Mucosa of rectum (tissue), 2 donors: ENCODE results near the gene IL1RAPL2.

ENCODE experiments used
- H3K27ac ChIP-seq, 2 donors: one replicate each; pipeline ENCODE4 v1.7.0; 2013; ENCODE audit warnings: inconsistent platforms in 2 of 2, low read depth in 2 of 2, low read length in 2 of 2
- H3K27me3 ChIP-seq, 2 donors: one replicate each; pipeline ENCODE4 v1.7.0; 2013; ENCODE audit warnings: low read length in 2 of 2; ENCODE audit not compliant: control insufficient read depth in 2 of 2, insufficient read depth in 2 of 2
- H3K36me3 ChIP-seq, 2 donors: one replicate each; pipeline ENCODE4 v1.7.0; 2013; ENCODE audit warnings: low read length in 2 of 2; ENCODE audit not compliant: control insufficient read depth in 2 of 2, insufficient read depth in 2 of 2
- H3K4me1 ChIP-seq, 2 donors: one replicate each; pipeline ENCODE4 v1.7.0; 2013; ENCODE audit warnings: low read length in 2 of 2, mild to moderate bottlenecking in 1 of 2; ENCODE audit not compliant: control insufficient read depth in 2 of 2, insufficient read depth in 2 of 2
- H3K4me3 ChIP-seq, 2 donors: one replicate each; pipeline ENCODE4 v1.7.0; 2013; ENCODE audit warnings: low read length in 2 of 2
- H3K9ac ChIP-seq, 2 donors: one replicate each; pipeline ENCODE4 v1.7.0; 2013; ENCODE audit warnings: low read length in 2 of 2, low read depth in 1 of 2, mild to moderate bottlenecking in 1 of 2
- H3K9me3 ChIP-seq, 2 donors: one replicate each; pipeline ENCODE4 v1.7.0; 2013; ENCODE audit warnings: low read length in 2 of 2; ENCODE audit not compliant: control insufficient read depth in 2 of 2
- donor health status: healthy.
- donor health status: Normal muscosa, but diverticular disease.

IL1RAPL2 gene

GRCh38 chrX:104712515-104712914 is 146.5 kb downstream of the IL1RAPL2 start:
- no peak overlapping the region for H3K27ac ChIP-seq
- no peaks in the 10 kb centered on the region for H3K4me1 ChIP-seq
- no peak overlapping the region for H3K4me3 ChIP-seq
- H3K9me3 ChIP-seq, result no peaks in the 10 kb centered on the region
- no peaks in the 10 kb centered on the region for H3K27me3 ChIP-seq
- H3K9ac ChIP-seq, result no peak overlapping the region
- no peaks in the 10 kb centered on the region for H3K36me3 ChIP-seq

DNA sequence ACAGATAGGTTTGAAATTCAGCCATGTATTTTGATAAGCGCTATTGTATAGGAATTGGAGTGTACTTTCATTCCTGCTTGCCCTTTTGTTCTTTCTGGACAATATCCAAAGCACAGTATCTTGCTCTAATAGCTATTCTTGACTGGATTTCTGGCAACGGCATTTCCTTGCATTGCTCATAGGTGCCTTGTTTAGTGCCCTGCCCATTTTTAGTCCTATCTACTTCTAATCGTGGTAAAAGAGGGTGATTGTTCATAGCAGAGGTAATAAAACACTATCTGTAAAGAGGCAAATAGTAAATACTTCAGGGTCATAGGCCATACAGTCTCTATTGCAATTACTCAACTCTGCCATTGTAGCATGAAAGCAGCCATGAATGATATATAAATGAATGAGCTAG is 155.9 kb downstream of the IL1RAPL2 start:
- H3K36me3 ChIP-seq, result no peaks in the 10 kb centered on the region
- H3K4me1 ChIP-seq, result no peaks in the 10 kb centered on the region
- H3K27me3 ChIP-seq, result no peaks in the 10 kb centered on the region
- no peaks in the 10 kb centered on the region for H3K9me3 ChIP-seq
- no peak overlapping the region for H3K4me3 ChIP-seq
- no peak overlapping the region for H3K27ac ChIP-seq
- H3K9ac ChIP-seq, result no peak overlapping the region

GRCh38 chrX:104728456-104728855 is 162.5 kb downstream of the IL1RAPL2 start:
- no peaks in the 10 kb centered on the region for H3K36me3 ChIP-seq
- H3K9ac ChIP-seq, result no peak overlapping the region
- H3K27ac ChIP-seq, result no peak overlapping the region
- H3K4me1 ChIP-seq, result no peaks in the 10 kb centered on the region
- no peak overlapping the region for H3K4me3 ChIP-seq
- H3K27me3 ChIP-seq, result no peaks in the 10 kb centered on the region
- no peaks in the 10 kb centered on the region for H3K9me3 ChIP-seq

DNA sequence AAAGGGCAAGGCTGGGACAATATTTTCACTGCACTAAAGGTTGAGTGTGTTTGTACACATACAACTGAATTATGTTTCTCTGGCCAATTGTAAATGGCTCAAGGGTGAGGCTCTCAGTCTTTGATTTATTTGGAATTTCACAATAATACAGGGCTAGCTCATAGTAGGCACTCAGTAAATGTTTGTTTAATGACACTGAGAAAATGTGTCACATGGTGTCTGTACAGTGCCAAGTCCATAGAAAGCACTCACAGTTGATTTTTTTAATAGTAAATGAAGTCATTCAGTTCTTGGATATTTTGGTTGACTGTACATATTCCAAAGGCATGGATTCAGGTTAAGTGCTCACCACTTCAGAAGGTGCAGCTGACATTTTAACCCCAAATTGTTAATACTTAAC is 176.4 kb downstream of the IL1RAPL2 start:
- H3K4me1 ChIP-seq, result no peaks in the 10 kb centered on the region
- no peak overlapping the region for H3K4me3 ChIP-seq
- H3K27me3 ChIP-seq, result no peaks in the 10 kb centered on the region
- no peak overlapping the region for H3K9ac ChIP-seq
- no peaks in the 10 kb centered on the region for H3K36me3 ChIP-seq
- no peaks in the 10 kb centered on the region for H3K9me3 ChIP-seq
- H3K27ac ChIP-seq, result no peak overlapping the region

DNA sequence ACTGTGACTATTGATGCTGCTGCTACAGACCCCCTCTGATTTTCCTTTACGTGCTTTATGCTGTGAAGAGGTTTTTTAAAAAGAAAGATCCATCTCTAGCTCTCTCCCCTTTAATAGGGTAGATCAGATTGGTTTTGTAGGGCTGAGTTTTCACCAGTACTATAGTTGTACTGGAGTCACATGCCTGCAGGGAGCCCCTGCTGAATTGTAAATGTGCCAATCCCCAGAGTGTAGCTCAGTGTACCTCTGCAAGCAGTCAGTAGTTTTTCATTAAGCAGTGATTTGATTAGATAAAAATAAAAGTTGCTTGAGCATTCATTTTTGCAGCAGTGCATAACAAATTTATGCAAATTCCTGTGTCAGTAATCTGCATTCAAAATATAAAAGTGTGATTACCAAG is 179.2 kb downstream of the IL1RAPL2 start:
- Histone ChIP-seq H3K36me3 (no peaks in the 10 kb centered on the region), H3K4me1 (no peaks in the 10 kb centered on the region), H3K27me3 (no peaks in the 10 kb centered on the region)

GRCh38 chrX:104749951-104750610 is 184.1 kb downstream of the IL1RAPL2 start:
- Histone ChIP-seq H3K27me3 (no peaks in the 10 kb centered on the region), H3K9me3 (no peaks in the 10 kb centered on the region), H3K27ac (no peak overlapping the region), H3K4me3 (no peak overlapping the region), H3K4me1 (no peaks in the 10 kb centered on the region), H3K36me3 (no peaks in the 10 kb centered on the region), H3K9ac (no peak overlapping the region)

More for the DNA sequence above, 179.2 kb downstream of the IL1RAPL2 start:
- no peaks in the 10 kb centered on the region for H3K9me3 ChIP-seq
- no peak overlapping the region for H3K4me3 ChIP-seq
- no peak overlapping the region for H3K27ac ChIP-seq
- H3K9ac ChIP-seq, result no peak overlapping the region

GRCh38 chrX:104762641-104763040 is 196.6 kb downstream of the IL1RAPL2 start:
- Histone ChIP-seq H3K27me3 (no peaks in the 10 kb centered on the region), H3K4me3 (no peak overlapping the region), H3K36me3 (no peaks in the 10 kb centered on the region), H3K27ac (no peak overlapping the region), H3K4me1 (no peaks in the 10 kb centered on the region), H3K9ac (no peak overlapping the region), H3K9me3 (peaks cover 0 to 7% of the 10 kb centered on the region in 2 donors)

- Histone ChIP-seq H3K4me3 (no peak overlapping the region), H3K36me3 (no peaks in the 10 kb centered on the region), H3K9me3 (no peaks in the 10 kb centered on the region), H3K27ac (no peak overlapping the region), H3K27me3 (peaks cover 0 to 3% of the 10 kb centered on the region in 2 donors), H3K9ac (no peak overlapping the region), H3K4me1 (no peaks in the 10 kb centered on the region)
Observed at GRCh38 chrX:104789784-104790183, 223.8 kb downstream of the IL1RAPL2 start.

- no peaks in the 10 kb centered on the region for H3K9me3 ChIP-seq
- no peak overlapping the region for H3K9ac ChIP-seq
- no peak overlapping the region for H3K27ac ChIP-seq
- H3K4me3 ChIP-seq, result no peak overlapping the region
- no peaks in the 10 kb centered on the region for H3K4me1 ChIP-seq
- no peaks in the 10 kb centered on the region for H3K36me3 ChIP-seq
- H3K27me3 ChIP-seq, result peaks cover 0 to 3% of the 10 kb centered on the region in 2 donors
Observed at GRCh38 chrX:104795804-104796203, 229.8 kb downstream of the IL1RAPL2 start.

DNA sequence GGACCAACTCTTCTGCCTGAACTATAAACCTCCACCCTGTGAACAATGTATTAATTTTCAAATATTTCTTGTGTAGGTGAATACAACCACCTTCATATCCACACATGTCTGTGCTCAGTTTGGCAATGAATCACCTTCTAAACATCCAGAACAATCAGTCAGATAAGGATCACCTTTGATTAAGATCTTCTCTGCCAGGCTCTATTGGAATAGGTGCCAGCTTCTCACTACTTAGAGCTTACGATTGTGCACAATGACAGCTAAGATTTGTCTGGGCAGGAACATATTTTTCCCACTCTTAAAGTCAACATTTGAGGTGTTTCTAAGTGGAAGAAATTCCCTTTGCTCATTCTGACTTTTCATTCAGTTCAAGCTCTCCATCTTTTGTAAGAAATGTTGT is 237.2 kb downstream of the IL1RAPL2 start:
- Histone ChIP-seq H3K27ac (no peak overlapping the region), H3K9ac (no peak overlapping the region), H3K27me3 (no peaks in the 10 kb centered on the region), H3K9me3 (no peaks in the 10 kb centered on the region), H3K4me3 (no peak overlapping the region), H3K36me3 (no peaks in the 10 kb centered on the region), H3K4me1 (no peaks in the 10 kb centered on the region)

DNA sequence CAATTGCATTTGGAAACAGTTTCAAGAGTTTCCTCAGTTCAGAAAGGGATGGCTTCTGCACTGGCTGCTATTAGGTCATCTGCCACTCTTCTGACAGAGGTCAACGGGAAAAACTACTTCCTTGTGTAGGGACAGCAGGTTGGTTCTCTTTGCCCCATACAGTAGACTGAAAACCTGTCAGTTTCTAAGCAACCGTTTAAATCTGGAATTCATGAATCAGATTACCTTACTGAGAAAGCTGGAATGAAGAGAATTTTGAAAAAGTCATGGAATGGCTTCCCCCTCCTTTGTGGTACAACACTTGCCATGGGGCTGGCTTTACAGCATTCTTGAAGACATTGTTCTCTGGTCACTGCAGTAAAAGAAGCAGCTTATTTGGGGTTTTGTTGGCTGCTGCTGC is 240.3 kb downstream of the IL1RAPL2 start:
- Histone ChIP-seq H3K4me3 (no peak overlapping the region), H3K4me1 (no peaks in the 10 kb centered on the region), H3K9ac (no peak overlapping the region), H3K27ac (no peak overlapping the region), H3K27me3 (no peaks in the 10 kb centered on the region), H3K36me3 (no peaks in the 10 kb centered on the region), H3K9me3 (no peaks in the 10 kb centered on the region)
